Measurements from ENCODE around the gene R3HCC1L.

Gene R3HCC1L

DNA sequence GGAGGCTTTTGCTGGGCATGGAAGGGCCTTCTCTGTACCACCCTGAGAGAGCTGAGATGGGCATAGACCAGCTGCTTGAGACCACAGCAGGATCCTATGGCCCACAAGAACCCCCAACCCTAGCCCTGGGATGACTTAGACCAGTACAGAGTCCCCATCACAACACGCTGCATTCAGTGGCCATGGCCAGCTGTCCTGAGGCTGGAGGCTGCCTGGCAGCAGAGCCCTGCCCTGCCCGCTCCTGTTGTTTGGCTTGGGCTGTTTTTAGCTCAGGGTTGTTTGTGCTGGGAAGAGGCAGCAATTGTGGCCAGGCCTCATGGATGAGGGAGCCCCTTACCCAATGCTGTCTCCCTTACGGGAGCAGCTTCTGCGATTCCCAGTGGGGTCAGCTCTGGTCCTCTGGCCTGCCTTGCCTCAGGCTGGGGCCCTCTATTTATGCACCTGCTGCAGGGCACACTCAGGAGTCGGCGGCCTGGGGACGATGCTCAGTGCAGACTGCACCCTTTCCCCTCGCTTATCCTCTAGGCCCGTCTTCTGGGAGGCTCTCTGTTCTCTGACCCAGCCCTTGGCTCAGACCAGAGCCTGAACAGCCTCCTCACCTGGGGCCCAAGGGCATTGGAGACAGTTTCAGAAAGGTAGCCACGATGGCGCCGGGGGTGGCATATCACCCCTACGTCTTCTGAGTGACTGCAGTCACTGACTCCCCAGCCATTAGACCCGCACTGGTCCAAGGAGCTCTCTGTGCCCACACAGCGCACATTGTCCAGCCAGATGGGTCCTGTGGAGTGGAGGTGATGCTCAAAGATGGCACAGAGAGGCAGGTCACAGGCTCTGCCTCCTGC lies 127.2 kb downstream of the R3HCC1L start:
- no peak for DNase-seq

DNA sequence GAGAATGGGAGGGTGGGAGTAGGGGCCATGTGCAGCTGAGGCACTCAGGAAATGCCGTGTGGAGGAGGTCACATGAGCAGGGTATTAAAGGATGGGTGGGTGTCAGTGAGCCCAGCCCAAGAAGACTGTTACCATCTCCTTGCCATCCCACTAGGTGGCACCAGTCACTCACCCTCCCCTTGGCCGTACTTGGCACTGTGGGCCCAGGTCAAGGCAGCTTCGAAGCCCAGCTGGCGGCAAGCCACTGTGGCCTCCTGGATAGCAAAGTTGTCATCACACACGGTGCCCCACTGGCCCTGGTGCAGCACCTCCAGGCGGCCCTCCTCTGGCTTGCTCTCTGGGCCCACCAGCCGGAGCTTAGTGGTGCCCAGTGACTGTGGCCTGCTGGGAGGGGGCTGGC lies 128.1 kb downstream of the R3HCC1L start:
- DNase-seq: peak; percentile 46

DNA sequence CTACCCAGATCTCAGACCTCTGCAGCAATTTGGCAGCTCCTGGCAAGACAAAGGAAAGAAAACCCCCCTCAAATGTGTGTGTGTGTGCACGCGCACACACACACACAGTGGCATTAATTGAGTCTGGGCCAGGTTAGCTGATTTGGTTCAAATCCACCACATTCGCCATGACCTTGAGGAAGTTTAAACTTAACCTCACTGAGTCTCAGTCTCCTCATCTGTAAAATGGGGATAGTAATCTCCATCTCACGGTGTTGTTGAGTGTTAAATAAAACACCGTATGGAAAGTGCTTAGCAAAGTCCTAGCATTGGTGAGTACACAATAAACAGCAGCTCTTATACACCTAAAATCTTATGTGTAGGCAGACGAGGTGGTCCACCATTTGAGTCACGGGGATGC lies 128.6 kb downstream of the R3HCC1L start:
- DNase-seq: no peak

DNA sequence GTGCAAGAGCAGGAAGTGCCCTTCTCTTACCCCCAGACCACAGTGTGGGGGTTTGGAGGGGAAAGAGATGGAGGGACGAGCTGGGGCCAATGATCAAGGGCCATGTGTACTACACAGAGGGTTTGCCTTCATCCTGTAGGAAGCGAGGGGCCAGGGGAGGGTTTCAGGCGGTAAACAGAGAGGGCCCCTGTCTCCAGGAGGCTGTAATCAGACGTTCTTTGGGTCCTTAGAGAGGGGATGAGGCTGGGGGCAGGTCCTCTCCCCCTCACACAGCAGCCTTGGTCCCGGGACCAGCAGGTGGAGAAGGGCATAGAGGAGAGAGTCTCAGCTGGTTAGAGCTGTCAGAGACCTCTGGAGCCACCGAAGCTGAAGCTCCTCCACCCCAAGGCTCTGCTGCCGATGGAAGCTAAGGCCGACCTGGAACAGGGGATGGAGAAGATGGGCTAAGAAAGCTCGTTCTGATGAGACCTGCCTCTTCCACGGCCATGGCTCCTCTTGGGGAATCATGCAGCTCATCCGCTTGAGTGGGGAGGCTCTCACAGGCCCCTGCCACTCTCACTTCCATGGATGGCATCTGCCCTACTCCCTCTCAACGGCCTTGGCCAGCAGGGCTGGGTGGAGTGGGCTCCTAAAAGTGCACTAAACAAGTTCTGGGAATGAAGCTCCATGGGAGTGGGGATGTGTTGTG lies 130.1 kb downstream of the R3HCC1L start:
- no peak for DNase-seq

DNA sequence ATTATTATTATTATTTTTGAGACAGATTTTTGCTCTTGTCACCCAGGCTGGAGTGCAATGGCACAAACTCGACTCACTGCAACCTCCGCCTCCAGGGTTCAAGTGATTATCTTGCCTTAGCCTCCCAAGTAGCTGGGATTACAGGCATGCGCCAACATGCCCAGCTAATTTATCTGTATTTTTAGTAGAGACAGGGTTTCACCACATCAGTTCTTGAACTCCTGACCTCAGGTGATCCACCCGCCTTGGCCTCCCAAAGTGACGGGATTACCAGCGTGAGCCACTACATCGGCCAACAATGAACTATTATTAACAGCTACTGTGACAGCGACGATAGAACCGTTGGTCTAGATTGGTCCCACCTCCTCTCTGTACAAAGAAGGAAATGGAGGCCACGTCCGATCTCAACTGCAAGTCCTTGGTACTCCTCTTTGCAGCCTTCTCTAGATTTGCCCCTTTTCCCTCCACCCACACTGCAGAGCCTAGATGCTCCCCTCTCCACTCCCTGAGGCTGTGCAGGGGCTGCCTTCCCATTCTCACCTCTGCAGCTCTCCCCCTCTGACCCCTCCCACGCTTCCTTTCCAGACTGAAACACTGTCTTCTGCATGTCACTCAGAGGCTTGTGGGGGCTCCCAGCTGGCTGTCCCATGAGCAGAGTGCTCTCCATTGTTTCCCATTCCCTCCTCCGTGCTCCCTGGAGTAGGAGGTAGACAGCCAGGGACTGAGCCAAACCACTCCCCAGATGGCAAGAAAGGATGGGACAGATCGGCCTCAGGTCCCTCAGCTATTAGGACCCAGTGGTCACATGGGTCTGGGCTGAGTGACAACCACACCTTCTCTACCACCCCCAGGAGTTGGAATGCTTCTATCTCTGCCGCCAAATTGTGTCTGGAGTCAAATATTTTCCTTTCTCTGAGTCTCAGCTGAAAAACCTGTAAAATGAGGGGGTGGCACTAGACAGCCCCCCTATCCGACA lies 131.2 kb downstream of the R3HCC1L start:
- no peak for DNase-seq

DNA sequence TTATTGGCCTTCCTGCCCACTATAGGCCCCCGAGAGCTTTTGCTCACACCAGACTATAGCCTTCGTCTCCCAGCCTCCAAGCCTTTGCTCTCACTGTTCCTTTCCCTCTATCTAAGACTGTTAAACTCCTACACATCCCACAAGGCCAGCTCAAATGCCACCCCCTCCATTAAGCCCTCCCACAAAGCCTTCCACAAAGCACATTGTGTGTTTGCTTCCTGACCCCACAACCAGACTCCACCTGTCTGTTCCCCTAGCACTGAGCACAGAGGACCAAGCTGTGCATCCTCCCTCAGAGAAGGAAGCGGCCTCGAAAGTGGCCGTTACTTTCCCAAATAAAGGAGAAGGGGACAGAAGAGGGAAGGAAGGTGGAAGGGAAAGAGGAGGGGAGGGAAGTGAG lies 132.2 kb downstream of the R3HCC1L start:
- DNase-seq: no peak

DNA sequence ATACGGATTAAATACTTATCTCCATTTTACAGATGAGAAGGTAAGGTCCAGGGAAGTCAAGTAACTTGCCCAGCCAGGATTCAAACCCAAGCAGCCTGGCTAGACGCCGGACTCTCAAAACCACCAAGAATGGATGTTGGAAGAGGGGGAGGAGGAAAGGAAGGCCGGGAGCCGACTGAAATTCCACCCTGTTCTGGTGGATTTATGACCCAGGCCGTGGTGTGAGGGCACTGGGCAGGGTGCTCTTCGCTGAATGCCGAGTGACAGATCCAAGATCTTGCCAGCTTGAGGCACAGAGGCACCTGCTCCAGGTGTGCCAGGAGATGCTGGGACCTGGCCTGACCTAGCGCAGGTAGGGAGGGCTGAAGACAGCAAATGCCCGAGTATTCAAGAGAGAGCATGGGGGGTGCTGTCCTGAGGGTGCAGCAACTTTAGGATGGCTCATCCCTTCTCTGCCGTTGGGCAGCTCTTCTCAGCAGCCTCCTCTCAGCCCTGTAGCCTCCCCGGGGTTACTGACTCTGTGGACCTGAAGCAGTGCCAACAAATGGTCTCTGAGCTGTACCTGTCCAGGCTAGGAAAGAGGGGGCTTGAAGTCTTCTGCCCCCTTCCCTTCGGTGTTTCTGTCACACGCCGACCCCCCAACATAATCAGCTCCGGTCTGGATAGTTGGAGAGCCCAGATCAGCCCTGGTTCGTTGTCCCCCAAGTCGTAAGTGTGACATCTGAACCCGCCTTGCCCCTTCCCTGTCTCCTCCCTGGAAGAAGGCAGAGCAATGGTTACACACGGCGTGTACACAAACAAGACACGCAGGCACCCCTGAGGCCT lies 132.8 kb downstream of the R3HCC1L start:
- DNase-seq: no peak

DNA sequence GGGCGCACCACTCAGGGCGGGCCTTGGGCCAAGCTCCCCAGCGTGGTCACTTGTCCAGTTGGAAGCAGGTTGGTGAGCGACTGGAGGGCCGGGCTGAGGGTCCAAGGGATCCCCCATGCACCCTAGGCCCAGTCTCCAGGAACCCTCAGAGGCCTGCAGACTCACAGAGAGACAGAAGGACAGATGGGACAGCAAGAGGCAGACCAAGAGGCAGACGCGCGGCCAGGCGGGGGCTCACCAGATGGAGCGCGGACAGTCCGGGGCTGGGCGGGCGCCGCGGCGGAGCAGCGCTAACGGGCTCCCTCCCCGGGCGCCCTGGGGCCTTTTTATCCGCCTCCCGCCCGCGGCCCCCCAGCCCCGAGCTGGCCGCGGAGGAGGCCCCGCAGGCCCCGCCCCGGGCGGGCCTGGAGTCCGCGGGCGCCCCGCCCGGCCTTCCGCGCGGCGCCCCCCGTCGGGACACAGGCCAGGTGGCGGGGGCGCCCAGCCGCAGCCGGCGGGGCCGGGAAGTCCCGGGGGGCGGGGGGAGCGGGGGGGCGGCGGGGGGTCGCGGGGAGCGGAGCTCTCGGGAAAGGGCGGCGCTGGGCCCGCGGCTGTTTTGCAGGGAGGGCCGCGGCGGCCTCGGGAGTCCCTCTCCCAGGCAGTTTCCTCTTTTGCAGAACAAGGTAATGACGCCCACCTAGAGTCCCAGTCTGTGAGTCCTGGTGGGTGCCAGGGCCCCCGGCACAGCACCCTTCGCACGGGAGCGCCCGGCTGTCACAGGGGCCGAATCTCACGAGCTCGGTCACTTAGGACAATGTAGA lies 133.6 kb downstream of the R3HCC1L start, which contains the start of gene LOXL4:
Gene LOXL4 (minus strand): TSS at position 301 of the 800 bp plus-strand sequence. CDS start 5,175 bp downstream, outside the sequence.
- peak; percentile 51 for DNase-seq

DNA sequence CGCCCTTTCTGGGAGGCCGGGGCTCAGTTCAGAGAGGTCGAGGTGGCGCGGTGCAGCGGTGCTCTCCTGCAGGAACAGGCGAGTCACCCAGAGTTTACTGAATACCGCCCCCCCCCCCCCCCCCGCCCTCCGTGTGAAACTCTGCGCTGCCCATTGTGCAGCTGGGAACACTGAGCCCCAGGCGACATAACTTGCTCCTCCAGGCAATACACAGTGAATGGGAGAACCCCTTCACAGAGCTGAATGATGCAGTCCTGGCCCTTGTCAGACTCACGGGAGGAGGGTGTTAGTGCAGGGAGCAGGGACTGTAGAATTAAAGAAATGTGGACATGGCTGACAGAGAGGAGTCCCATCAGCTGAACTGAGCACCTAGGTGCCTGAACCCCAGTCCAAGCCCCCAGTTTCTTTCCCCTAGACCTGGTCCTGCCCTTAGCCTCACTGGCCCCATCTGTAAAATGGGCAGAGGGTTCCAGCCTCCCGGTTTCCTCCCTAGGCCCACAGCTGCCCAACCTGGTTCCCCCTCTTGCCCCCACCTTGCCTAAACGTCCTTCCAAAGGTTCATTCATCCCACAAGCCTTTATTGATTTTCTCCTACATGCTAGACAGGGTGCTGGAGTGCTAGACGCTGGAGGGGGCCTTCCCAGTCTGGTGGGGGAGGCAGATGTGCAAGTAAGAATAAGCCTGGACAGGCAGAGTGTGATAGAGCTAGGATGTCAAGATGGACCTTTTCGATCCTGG lies 134.4 kb downstream of the R3HCC1L start:
- DNase-seq: no peak

DNA sequence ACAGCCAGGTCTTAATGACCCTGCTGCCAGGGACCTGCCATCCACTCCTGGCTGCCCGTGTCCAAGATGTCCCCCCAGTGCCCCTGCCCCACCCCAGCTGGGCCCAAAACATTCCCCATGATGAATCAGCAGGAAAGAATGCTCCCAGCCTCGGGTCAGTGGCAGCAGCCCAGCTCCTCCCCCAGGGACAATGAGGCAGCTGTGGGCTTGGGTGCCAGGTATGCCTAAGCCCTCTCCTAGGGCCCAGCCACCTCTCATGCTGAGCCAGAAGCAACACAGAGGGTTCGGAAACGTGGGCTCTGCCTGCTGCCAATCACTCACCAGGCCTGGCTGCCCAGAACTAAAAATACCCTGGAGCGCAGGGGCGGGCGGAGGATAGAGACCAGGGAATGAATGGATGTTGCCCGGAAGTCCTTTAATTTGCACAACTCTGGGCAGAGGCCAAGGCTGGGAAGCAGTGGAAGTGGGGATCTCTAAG lies 135.0 kb downstream of the R3HCC1L start:
- peak; percentile 90 for DNase-seq

DNA sequence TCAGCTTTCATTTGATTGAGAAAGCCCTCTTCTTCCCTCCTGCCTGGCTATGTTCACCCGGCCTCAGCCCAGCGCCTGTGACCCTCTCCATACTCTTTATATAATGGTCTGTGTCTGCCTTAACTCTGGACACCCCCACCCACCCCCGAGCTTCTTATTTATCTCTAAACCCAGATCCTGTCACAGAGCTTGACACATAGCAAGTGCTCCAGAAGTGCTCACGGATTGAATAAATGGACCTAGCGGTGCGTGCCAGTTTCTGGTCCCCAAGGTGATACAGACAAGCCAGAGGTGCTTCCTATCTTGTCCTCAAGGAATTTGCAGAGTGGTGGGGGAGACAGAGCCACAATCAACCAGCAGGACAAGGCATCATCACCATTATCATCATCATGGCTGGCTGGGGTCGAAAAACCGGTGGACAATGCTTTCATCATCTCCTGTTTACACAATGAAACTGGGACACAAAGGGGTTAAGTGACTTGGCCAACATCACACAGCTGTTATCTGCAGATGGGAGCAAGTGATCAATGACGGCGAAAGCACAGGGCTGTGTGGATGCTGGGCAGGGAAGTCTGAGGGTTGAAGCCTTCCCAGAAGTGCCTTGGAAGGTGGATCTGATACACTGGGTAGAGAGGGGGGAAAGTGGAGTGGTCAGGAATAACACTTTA lies 135.8 kb downstream of the R3HCC1L start:
- DNase-seq: no peak

DNA sequence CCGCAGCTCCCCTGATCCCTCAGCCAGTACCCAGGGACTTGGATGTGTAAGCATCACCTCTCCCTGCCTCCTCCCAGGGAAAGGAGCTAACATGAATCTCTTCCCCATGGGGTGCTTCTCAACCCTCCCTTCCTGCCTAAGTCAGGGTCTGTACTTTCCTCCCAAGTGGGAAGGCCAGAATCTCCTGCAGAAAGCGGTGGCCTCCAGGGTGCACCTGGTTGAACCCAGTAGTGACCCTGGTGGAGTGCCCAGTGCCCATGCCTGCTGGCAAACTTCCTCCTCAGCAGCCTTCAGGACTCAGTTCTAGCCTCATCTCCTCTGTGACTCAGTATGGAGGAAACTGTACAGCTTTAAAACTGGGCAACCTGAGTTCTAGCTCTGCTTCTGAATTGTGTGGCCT lies 136.3 kb downstream of the R3HCC1L start:
- DNase-seq: no peak

DNA sequence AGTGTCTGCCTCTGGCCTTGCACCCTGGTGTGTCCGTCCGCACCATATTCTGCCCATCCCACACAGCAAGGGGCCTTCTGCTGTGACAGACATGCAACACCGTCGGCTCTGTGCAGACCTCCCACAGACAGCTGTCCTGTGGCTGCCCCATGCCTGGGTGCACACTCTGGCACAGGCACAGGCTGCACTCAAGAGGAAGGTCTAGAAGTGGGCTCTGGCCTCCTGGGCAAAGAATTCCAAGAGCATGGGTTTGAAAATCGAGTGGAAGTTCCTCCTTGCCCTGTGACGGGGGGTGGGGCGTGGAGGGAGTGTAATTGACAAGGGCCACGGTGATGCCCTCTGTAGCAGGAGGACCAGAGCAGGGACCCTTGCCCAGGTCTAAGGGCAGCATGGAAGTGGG lies 137.8 kb downstream of the R3HCC1L start:
- no peak for DNase-seq

DNA sequence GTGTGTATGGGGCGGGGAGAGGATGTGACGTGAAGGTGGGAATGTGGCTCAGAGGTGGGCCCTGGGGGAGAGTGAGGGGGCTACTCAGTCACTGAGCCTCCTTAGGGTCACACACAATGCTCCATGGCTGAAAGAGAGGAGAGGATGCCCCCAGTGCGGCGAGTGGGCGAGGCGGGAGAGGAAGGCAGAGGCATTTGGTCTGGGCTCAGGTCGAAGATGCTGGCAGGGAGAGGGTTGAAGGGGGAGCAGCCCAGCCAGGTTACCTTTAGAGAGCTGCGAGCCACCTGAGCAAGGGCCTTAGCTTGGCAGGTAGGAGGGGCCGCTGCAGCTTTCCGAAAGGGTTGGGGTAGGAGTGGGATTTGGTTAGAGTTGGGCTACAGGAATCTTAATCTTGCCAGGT lies 138.2 kb downstream of the R3HCC1L start:
- no peak for DNase-seq

DNA sequence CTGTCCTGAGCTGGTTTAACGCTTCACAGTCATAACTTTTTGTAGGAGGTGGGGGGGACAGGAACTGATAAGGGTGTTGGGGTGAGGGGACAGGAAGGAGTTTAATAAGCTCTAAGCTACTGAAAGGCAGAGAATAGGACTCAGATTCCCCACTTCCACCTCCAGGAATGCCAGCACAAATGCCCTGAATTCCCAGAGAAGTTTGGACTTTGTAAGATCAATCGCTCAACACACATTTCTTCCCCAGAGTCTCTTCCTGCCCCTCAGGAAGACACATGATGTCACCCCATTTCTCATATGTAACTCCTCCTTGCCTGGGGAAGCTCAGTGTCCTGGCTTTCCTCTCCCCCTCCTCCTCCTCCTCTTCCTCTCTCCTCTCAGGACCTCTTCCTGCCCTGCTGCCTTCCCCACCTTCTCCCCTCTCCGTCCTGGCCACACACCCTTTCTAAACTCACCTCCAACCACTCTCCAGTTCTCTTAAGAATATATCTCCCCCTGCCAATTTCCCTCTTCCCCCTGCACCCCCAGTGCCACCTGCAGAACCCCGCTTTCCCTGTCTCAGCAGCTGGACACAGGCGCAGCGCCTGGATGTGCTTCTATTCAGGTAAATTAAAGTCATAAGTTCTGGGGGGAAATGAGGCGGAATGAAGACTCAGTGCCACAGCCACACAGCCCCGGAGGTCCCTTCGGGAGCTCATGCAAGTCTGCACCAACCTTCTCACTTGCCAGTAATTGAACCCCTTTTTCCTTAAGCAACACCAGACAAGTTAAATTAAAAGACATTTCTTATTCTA lies 138.8 kb downstream of the R3HCC1L start:
- peak; percentile 13 for DNase-seq

DNA sequence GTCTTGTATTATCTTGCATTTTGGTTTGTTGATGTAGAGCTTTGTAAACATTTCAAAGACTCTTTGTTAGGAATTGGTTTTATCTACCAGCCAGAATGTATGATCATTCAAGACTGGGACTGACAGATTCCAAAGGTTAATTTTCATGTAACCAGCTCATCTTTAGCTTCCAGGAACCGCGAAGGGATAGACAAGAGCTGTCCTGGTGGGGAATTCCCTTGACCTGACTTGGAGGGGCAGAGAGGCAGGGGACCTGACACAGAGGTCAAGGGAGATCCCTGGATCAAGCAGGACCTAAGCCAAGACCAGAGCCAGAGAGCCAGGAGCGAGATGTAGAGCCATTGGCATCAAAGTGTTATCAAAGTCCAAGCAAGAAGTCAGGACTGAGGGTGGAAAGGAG lies 140.1 kb downstream of the R3HCC1L start:
- DNase-seq: no peak

DNA sequence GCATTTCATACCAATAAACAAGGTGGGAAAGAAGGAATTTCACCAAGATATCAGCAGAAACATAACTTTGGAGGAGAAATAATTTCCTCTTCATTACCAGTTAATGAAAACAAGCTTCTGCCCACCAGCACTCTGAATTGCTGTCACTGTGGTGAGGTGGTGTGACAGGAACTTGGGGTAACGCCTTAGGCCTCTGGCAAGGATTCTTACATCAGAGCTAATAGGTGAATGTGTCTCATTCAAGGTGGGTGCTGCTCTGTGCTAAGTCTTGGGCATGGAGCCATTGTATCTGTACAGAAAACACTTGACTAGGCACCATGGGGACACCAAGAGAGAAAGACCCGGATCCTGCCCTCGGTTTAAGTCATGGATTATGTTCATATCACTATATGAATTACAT lies 141.9 kb downstream of the R3HCC1L start:
- no peak for DNase-seq

DNA sequence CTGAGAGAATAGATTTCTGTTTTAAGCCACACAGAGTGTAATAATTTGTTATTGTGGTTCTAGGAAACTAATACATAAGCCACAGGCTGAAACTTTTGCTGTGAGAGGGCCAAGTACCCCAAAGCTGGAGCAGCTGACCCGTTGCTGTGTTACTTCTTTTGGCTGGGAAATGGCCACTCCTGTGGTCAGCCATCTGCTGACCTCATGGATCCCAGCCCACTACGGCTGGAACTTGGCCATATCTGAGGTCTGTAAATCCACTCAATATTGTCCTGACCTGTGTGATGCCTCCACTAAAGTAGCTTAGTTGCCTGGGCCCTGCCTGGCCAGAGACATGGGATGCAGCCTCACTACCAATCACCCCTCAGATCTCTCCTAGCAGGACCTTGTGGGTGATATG lies 151.0 kb downstream of the R3HCC1L start:
- no peak for DNase-seq

DNA sequence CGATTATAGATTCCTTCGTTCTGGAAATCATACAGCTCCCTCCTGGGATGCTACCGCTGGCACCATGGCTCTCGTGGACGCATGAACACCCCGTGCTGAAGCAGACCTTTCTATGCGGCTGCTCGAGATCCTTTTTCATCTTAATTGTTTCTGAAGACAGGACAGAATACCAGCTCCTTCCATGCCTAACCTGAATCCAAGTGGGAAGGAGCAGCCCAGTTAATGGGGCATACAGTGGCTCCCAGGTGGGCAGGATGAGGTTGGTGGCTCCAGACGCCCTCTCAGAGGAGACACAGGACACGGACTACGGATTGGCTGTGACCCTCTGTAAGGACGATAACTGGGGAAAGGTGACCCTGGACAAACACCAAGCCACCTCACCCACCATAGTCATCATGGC lies 152.0 kb downstream of the R3HCC1L start:
- no peak for DNase-seq
